Measurements from ENCODE around the gene SF3B5. TPM values are rescaled to one million over a fixed set of nuclear protein-coding genes. Genes with fewer than 3 reads are reported as not detected.

The SF3B5 gene
- total and polyA plus RNA-seq, 9 of the 15 experiments (the other 6 are each of a cell fraction or from before 2014, with no cell fraction given), result 238 to 1,211 (median 407) TPM

GRCh38 chr6:144064402-144065212 lies 30.8 kb downstream of the SF3B5 start (continued):
- TF ChIP-seq ZBTB33 (CRISPR knock-in tag; IDR thresholded peaks at IDR 0.05) (no peak), GTF2F1 (IDR thresholded peaks at IDR 0.05; ENCODE audit: low read depth, low read length) (no peak), ZNF121 (CRISPR knock-in tag; conservative IDR thresholded peaks at IDR 0.05) (no peak), CREM (IDR thresholded peaks at IDR 0.05; ENCODE audit: low read depth) (no peak), ZNF507 (tag; conservative IDR thresholded peaks at IDR 0.05) (no peak), ELF2 (CRISPR knock-in tag; IDR thresholded peaks at IDR 0.05) (0 out of 2 replicates have a peak, but pooled peaks have one; percentile 31), ZNF175 (CRISPR knock-in tag; IDR thresholded peaks at IDR 0.05; ENCODE audit: low read depth) (no peak), ZNF408 (CRISPR knock-in tag; IDR thresholded peaks at IDR 0.05; ENCODE audit: low read depth) (no peak), KDM1A (IDR thresholded peaks at IDR 0.05) (no peak), FOXA1 (IDR thresholded peaks at IDR 0.05; ENCODE audit: borderline replicate concordance) (no peak), IRF1 (CRISPR knock-in tag; IDR thresholded peaks at IDR 0.05; ENCODE audit: borderline replicate concordance) (no peak), UBTF (IDR thresholded peaks at IDR 0.05; ENCODE audit: borderline replicate concordance in 1 of 2, low read depth in 2 of 2, low read length in 2 of 2) (peak in 1 of 2 experiments; percentile 69; a peak in 3 of 4 replicates), HSF4 (CRISPR knock-in tag; IDR thresholded peaks at IDR 0.05; ENCODE audit: borderline replicate concordance) (no peak), JUNB (CRISPR knock-in tag; conservative IDR thresholded peaks at IDR 0.05) (no peak), FOXP1 (CRISPR knock-in tag; IDR thresholded peaks at IDR 0.05) (no peak), ZKSCAN8 (CRISPR knock-in tag; IDR thresholded peaks at IDR 0.05) (no peak), KHSRP (IDR thresholded peaks at IDR 0.05) (no peak), HDGF (IDR thresholded peaks at IDR 0.05) (no peak), TCFL5 (CRISPR knock-in tag; conservative IDR thresholded peaks at IDR 0.05) (no peak), MTA3 (IDR thresholded peaks at IDR 0.05; ENCODE audit: borderline replicate concordance) (no peak), DEAF1 (CRISPR knock-in tag; IDR thresholded peaks at IDR 0.05) (no peak), CAMTA2 (CRISPR knock-in tag; conservative IDR thresholded peaks at IDR 0.05) (no peak), SETDB1 (IDR thresholded peaks at IDR 0.05; ENCODE audit: low read length) (no peak), ZEB2 (IDR thresholded peaks at IDR 0.05) (no peak)
